GM12873 (cell line): ENCODE results near the gene ABCC4.

Experiments
- CTCF ChIP-seq: IDR thresholded peaks from 2 replicates; pipeline ENCODE4 v1.5.1; 2012; ENCODE audit warnings: low read depth, mild to moderate bottlenecking, moderate library complexity, low read length, control low read depth; ENCODE audit not compliant: insufficient read depth; ENCODE audit errors: missing control alignments

The ABCC4 gene

GRCh38 chr13:95234242-95234641 is 67.0 kb downstream of the ABCC4 start:
- no peak for TF ChIP-seq CTCF

DNA sequence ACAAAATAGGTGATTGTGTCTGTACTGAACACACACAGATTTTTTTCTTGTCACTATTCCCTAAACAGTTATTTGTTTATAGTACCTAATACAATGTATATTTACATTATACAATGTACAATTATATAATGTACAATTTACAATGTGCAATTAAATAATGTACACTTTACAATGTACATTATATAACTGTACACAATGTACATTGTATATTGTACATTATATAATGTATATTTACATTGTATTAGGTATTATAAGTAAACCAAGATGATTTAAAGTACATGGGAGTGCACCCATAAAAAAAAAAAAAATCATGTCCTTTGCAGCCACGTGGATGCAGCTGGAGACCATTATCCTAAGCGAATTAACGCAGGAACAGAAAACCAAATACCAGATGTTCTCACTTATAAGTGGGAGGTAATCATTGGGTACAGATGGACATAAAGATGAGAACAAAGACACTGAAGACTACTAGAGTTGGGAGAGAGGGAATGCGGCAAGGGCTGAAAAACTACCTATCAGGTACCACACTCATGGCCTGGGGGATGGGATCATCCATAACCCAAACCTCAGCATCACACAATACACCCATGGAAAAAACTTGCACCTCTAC is 68.1 kb downstream of the ABCC4 start:
- TF ChIP-seq CTCF: no peak

DNA sequence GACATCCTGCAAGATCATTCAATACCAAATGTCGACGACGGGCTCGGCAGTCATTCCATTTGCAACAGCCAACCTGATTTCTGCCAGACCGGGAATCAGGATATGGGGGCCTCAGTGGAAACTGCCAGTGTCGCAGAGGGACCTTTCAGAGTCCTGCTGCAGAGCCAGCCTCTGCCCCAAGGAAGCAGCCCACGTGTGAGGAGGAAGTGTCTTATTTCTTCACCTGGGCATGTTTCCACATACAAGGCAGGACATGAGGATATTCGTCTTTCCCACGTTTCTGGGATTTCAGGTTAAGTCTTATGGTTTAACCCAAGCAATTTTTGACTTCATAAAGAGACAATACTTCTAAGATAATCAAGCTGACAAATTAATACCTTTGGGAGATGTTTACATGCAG is 69.9 kb downstream of the ABCC4 start:
- no peak for TF ChIP-seq CTCF

DNA sequence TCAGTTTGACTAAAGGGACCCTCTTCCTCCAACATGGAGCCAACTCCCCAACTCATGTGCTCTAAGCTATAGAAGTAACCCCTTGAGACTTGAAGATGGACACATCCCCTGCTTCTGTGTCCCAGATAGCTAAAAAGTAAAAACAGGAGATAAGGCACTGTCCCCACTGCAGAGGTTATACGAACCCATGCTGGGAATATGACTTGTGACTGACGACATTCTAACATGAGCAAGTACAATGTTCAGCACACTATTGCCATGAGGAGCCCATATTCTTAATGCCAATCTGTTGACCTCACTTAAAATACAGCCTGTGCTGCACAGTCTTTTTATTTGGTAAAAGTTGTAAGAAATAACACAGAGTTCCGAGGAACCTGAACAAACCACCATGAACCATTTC is 71.4 kb downstream of the ABCC4 start:
- TF ChIP-seq CTCF: no peak

DNA sequence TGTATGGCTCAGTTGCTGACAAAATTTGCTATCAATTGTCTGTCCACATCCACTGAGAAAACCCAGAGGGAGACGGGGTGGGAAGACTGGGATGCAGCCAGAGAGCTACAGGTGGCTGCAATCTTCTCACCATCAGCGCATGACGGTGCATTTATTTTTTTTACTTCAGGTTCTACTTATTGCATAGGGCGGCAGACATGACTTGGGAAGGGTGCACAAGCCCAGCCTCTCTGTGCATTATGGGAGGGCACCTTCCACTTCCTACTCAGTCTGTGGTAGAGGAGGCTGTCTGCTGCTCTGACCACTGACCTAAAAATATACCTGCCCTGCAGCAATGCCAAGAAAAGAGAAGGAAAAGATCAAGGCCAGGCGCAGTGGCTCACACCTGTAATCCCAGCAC is 73.1 kb downstream of the ABCC4 start:
- TF ChIP-seq CTCF: no peak

- no peak for TF ChIP-seq CTCF
Measured at GRCh38 chr13:95226932-95227695, 74.1 kb downstream of the ABCC4 start.

GRCh38 chr13:95226476-95226875 is 74.8 kb downstream of the ABCC4 start:
- no peak for TF ChIP-seq CTCF
